ACC112 (cell line): ENCODE results near the gene SIX3.
A peak's percentile ranks its signal among the peaks of the same experiment; 100 is the strongest.

Experiments
- H2AFZ ChIP-seq: fragments of 200-600 bp; sonication (generic); one replicate; pipeline ENCODE4 v1.6.0; 2017; ENCODE audit warnings: antibody characterized with exemption, low read length; ENCODE audit not compliant: unreplicated experiment
- H3K27ac ChIP-seq: fragments of 200-600 bp; sonication (generic); 2 replicates; pipeline ENCODE4 v1.5.1; 2014; ENCODE audit warnings: low read depth, mild to moderate bottlenecking, antibody characterized with exemption, low read length, moderate library complexity
- H3K27me3 ChIP-seq: fragments of 200-600 bp; sonication (generic); 2 replicates; pipeline ENCODE4 v1.6.1; 2014; ENCODE audit warnings: mild to moderate bottlenecking, antibody characterized with exemption, low read length, moderate library complexity, mixed read lengths; ENCODE audit not compliant: insufficient read depth
- H3K36me3 ChIP-seq: fragments of 200-600 bp; sonication (generic); 2 replicates; pipeline ENCODE4 v1.6.1; 2016; ENCODE audit warnings: mild to moderate bottlenecking, antibody characterized with exemption, low read length, moderate library complexity, mixed read lengths; ENCODE audit not compliant: insufficient read depth
- H3K4me1 ChIP-seq: fragments of 200-600 bp; sonication (generic); one replicate; pipeline ENCODE4 v1.6.1; 2016; ENCODE audit warnings: low read length, mixed read lengths; ENCODE audit not compliant: insufficient read depth, unreplicated experiment, control insufficient read depth
- H3K4me3 ChIP-seq: fragments of 200-600 bp; sonication (generic); 2 replicates; pipeline ENCODE4 v1.5.1; 2014; ENCODE audit warnings: mild to moderate bottlenecking, low read depth, low read length
- H3K79me2 ChIP-seq: fragments of 200-600 bp; sonication (generic); one replicate; pipeline ENCODE4 v1.6.0; 2016; ENCODE audit warnings: low read length; ENCODE audit not compliant: control insufficient read depth, unreplicated experiment, insufficient read depth

SIX3 gene

DNA sequence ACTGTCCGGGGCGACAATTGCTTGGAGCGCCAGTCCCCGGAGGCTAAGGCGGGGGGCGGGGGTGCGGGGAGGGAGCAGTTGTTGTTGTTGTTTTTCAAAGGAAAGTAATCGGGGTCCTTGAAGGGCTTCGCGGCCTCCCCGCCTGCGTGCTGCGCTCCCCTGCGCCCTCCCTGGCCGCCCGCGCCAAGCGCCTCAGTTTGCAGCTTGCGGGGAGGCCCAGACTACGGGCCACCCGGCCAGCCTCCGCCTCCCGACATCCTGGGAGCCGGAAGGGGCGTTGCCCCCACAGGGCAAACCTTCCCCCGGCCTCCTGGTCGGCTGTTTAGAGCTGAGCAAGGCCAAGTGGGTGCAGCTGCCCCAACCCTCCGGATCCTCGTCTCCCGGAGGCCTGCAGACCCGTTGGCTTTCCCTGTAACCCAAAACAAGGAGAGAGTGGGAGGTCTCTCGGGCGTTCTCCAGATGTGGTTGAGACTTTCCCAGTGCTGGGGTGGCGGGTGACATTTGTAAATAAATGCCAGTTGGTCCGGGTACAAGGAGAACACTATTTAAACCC, 3.7 kb upstream of the SIX3 start:
- Histone ChIP-seq H3K36me3 (no peaks in the 10 kb centered on the region), H3K4me1 (no peaks in the 10 kb centered on the region), H3K27ac (no peak overlapping the region), H2AFZ (no peak overlapping the region), H3K79me2 (no peaks in the 10 kb centered on the region), H3K4me3 (no peak overlapping the region), H3K27me3 (peaks cover 98% of the 10 kb centered on the region)

DNA sequence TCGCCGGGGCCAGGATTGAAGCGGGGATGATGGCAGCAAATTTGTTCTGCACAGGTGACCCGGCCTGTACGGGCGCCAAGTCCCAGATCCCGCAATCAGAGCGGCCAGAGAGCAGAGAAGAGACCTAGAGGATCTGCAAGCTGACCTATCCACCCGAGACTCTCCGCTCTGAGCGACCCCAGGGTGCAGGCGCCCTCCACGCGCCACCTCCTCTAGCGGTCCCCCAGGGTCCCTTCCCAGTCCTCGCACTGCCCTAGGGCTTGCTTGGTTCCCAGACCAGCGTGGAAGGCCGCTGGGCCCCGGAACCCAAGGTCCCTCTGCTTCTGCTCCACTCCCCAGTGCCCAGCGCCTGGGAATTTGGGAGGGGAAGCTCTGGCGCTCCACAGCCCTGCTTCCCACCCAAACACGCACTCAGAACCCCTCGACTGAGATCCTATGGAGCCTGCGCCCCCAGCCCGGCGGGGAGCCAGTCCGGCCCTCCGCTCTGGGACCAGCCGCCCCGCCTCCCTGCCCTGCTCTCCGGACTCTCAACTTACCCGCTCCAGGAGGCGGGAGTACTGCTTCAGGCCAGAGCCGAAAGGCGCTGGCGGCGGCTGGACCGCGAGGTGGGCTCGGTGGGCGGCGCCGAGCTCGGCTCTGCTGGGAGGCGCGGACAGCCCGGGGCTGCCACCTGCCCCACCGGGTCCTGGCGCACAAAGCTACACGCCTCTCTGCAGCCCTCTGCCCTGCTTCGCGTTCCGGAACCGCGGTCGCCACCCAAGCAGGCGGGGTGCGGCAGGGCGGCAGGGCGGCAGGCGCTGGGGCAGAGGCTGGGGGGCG, 3.0 kb upstream of the SIX3 start:
- Histone ChIP-seq H3K79me2 (no peaks in the 10 kb centered on the region), H3K27ac (no peak overlapping the region), H3K4me3 (peak overlapping the region; percentile 70), H3K4me1 (no peaks in the 10 kb centered on the region), H3K36me3 (no peaks in the 10 kb centered on the region), H2AFZ (no peak overlapping the region), H3K27me3 (peaks cover 98% of the 10 kb centered on the region)

DNA sequence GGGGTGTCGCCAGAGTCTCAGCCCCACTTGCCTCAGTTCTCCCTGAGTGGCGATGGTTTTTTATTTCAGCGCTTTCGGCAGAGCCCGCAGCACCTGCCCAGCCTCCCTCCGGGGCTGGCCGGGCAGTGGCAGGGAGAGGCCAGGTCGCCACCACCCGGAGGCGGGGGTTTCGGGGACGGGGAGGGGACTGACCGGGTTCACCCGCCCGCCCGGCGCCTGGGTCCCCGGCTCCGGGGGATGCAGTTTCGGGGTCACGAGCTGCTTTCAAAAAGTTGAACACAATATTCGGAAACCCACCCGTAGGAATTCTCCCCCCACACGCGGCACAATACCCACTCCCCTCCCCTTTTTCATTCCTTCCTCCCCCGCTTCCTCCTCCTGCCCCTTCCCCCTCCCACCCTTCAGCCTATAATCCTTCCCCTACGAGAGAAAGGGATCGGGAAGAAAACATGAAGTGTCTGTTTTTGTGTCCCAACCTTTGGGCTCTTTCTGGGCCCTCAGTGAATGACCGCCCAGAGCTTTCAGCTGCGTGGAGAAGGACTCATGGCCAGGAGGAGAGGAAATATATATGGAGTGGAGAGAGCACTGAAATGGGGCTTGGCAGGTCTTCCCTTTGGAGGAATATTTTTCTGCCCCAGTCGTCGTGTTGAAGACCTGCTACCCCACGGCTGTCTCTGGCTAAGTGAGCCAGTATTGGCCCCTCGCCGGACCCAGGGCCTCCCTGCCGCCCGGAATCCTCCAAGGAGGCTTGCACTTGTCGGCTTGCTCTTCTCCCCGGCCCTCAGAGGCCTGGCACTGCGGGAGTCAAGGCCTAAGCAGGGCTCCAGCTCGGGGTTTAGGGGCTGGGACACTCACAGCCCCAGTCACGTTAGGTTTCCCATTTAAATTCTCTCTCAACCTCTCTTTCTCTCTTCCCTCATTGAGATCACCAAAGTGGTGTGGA, 2.1 kb upstream of the SIX3 start:
- H2AFZ ChIP-seq = no peak overlapping the region
- H3K79me2 ChIP-seq = no peaks in the 10 kb centered on the region
- peak overlapping the region; percentile 70 for H3K4me3 ChIP-seq
- H3K27ac ChIP-seq = no peak overlapping the region
- H3K4me1 ChIP-seq = no peaks in the 10 kb centered on the region
- peaks cover 98% of the 10 kb centered on the region for H3K27me3 ChIP-seq
- H3K36me3 ChIP-seq = no peaks in the 10 kb centered on the region

DNA sequence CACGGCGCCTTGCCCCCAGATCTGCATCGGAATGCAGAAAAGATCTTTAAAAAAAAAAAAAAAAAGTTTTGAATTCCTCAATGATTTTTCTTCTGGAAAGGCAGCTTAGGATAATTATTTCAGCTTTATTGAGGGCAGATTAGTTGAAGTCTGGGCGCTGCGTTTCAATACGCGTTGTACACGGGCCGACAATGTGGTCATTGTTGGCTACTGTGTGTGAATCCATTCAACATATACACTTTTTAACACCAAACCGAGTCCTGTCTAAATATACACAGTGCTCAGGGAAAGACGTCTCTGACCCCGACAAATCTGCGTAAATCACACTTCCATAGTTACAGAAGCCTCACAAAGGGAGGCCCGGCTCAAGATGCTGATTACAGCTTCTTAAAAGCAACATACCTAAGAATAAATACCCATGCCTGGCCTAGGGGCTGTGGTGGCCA, 1.4 kb upstream of the SIX3 start:
- no peak overlapping the region for H2AFZ ChIP-seq
- H3K4me3 ChIP-seq = no peak overlapping the region
- no peaks in the 10 kb centered on the region for H3K36me3 ChIP-seq
- no peak overlapping the region for H3K27ac ChIP-seq
- peaks cover 98% of the 10 kb centered on the region for H3K27me3 ChIP-seq
- no peaks in the 10 kb centered on the region for H3K79me2 ChIP-seq
- peaks cover 5% of the 10 kb centered on the region for H3K4me1 ChIP-seq

DNA sequence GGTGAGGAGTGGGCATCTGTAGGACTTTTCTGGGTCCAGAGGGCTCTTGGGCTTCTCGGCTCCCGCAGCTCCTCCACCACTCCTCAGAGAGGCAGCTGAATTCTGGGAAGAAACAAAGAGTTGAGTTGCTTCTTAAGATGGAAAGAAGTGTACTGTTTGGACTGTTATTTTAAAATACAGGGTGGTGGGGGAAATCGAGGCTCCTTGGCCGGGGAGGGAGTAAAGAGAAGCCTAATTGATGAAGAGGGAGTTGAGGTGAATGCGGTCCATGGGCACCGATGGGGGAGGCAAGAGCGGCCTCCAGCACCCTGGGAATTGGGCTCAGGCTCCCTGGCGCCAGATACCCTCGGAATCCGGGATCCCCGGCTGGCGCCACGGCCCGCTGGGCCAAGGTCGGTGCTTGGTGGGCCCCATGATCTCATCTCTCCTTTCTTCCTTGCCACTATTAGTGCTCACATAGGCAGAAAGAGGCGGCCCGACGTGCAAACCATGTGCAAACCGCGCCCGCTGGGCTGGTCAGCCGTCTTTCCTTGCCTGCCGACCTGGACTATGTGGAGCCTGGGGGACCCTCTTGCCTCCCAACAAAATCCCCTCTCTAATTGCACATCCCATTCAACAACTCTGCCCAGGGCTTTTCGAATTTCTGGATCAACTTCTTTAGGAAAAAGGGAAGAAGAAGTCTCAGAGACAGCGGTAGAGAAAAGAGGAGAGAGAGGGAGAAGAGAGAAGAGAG, 604 bp upstream of the SIX3 start:
- Histone ChIP-seq H3K79me2 (no peaks in the 10 kb centered on the region), H3K27me3 (peaks cover 96% of the 10 kb centered on the region), H3K4me3 (peak overlapping the region; percentile 75), H3K27ac (no peak overlapping the region), H2AFZ (no peak overlapping the region), H3K4me1 (peaks cover 5% of the 10 kb centered on the region), H3K36me3 (no peaks in the 10 kb centered on the region)

DNA sequence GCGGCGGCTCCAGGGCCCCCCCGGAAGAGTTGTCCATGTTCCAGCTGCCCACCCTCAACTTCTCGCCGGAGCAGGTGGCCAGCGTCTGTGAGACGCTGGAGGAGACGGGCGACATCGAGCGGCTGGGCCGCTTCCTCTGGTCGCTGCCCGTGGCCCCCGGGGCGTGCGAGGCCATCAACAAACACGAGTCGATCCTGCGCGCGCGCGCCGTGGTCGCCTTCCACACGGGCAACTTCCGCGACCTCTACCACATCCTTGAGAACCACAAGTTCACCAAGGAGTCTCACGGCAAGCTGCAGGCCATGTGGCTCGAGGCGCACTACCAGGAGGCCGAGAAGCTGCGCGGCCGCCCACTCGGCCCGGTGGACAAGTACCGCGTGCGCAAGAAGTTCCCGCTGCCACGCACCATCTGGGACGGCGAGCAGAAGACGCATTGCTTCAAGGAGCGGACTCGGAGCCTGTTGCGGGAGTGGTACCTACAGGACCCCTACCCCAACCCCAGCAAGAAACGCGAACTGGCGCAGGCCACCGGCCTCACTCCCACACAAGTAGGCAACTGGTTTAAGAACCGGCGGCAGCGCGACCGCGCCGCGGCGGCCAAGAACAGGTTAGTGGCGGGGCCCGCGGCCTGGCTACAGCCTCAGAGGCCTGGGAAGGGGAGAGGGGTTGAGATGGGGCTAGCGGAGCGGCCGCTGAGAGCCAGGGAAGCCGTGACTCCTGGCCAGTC, 965 bp downstream of the SIX3 start:
- Histone ChIP-seq H3K4me3 (peak overlapping the region; percentile 75), H3K27ac (no peak overlapping the region), H3K79me2 (no peaks in the 10 kb centered on the region), H3K36me3 (no peaks in the 10 kb centered on the region), H3K4me1 (peaks cover 5% of the 10 kb centered on the region), H3K27me3 (peaks cover 88% of the 10 kb centered on the region), H2AFZ (peak overlapping the region; percentile 41)

DNA sequence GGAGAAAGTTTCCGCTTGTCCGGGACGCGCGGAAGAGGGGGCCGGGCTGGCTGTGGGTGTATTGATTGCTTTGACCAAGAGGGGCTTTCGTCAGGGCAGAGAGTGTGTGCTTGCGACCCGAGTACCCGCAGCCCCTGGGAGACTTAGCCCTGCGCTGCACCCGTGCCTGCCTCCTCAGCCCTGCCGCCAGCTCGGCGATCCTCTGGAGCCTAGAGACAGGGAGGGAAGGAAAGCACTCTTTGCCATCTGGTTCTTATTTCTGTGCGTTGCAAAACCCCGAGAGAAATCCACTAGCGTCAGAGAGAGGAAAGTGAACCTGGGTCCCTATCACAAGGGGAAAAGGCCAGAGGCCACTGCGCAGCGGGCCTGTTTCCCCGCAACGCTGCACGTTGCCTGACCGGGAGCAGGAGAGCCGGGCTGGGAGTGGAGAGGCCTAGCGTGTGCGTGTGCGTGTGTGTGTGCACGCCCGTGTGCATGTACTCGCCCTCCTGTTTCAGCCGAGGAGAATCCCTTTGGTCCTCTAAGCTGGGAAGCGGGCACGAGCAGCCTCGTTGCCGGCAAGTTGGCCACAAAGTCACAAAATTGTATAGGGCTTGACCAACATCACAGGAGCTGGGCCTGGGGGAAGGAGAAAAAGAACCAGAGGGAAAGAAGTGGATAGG, 1.7 kb downstream of the SIX3 start:
- Histone ChIP-seq H3K27ac (no peak overlapping the region), H2AFZ (no peak overlapping the region), H3K4me3 (no peak overlapping the region), H3K36me3 (no peaks in the 10 kb centered on the region), H3K79me2 (no peaks in the 10 kb centered on the region), H3K27me3 (peaks cover 84% of the 10 kb centered on the region), H3K4me1 (peaks cover 5% of the 10 kb centered on the region)

DNA sequence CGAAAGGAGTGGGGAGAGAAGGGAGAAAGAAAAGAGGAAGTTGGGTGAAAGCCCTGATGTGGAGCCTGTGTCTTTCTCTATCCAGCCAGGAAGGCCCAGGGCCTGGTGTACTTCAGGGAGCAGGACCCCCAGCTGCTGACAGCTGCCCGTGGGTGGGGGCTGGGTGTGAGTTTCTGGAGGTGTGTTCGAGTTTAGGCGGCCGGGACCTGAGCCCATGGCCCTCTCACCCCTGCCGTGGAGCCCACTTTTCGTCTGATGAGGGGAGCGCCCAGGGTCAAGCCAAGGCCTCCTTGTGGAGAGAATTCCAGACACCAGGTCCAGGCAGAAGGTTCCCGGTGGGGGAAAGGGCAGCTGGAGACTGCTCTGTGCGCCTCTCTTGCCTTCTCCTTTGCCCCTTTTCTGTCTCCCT, 2.2 kb downstream of the SIX3 start:
- Histone ChIP-seq H3K4me3 (peak overlapping the region; percentile 33; the same call in 1 of the 2 replicates), H3K79me2 (no peaks in the 10 kb centered on the region)

DNA sequence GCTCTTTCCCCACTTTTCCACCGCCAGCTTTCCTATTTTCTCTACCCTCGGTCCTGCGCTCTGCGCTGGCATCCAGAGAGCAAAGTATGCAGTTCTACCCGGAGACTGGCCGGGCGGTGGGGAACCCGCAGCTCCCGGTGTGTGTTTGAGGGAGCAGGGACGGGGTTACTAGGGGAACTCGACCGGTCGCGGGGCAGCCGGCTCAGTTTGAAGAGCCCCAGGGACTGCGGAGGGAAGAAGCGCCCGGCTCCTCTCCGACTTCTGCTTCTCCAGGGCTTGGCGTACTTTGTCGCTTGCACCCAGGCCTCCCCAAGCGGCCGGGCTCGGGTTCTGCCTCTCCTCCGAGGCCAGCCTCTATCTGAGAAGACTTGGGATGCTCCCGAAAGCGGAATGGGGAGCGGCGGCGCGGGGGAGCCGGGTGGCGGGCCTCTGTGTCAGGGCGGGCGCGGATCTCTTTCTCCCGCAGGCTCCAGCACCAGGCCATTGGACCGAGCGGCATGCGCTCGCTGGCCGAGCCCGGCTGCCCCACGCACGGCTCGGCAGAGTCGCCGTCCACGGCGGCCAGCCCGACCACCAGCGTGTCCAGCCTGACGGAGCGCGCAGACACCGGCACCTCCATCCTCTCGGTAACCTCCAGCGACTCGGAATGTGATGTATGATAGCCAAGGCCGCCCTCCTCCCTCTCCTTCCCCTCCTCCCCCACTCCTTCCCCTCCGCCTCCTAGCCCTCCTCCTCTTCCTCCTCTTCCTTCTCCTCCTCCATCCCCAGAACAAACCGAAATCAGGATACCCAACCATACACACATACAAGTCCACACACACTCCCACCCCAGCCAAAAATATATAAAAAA, 2.8 kb downstream of the SIX3 start:
- Histone ChIP-seq H2AFZ (no peak overlapping the region), H3K36me3 (no peaks in the 10 kb centered on the region), H3K79me2 (no peaks in the 10 kb centered on the region), H3K27me3 (peaks cover 77% of the 10 kb centered on the region), H3K27ac (no peak overlapping the region), H3K4me3 (peak overlapping the region; percentile 33), H3K4me1 (peaks cover 5% of the 10 kb centered on the region)

More for the DNA sequence above, 2.2 kb downstream of the SIX3 start:
- no peaks in the 10 kb centered on the region for H3K36me3 ChIP-seq
- peaks cover 79% of the 10 kb centered on the region for H3K27me3 ChIP-seq
- H2AFZ ChIP-seq = no peak overlapping the region
- peaks cover 5% of the 10 kb centered on the region for H3K4me1 ChIP-seq
- no peak overlapping the region for H3K27ac ChIP-seq
